Esophagus squamous epithelium (tissue), 5 donors: Measurements from ENCODE around the gene NCBP2L. TPM values are rescaled to one million over a fixed set of nuclear protein-coding genes. Genes with fewer than 3 reads are reported as not detected.

Experiments used
- DNase-seq: peaks from one replicate; lab custom pipeline; 2025; lab: John Stamatoyannopoulos, UW
- H3K27ac ChIP-seq, 4 donors: fragments of 200-600 bp; sonication (generic); one replicate each; pipeline ENCODE4 v1.5.1; 2016 to 2019; ENCODE audit warnings: mild to moderate bottlenecking in 1 of 4
- H3K27me3 ChIP-seq, 4 donors: fragments of 200-600 bp; sonication (generic); 1 replicate in 3 of 4; 2 replicates in 1 of 4; pipeline versions ENCODE4 v1.5.1 to v1.6.0; 2017 to 2021; ENCODE audit warnings: antibody characterized with exemption in 1 of 4
- H3K36me3 ChIP-seq, 3 donors: fragments of 200-600 bp; sonication (generic); one replicate each; pipeline ENCODE4 v1.5.1; 2016 to 2019
- H3K4me1 ChIP-seq, 3 donors: fragments of 200-600 bp; sonication (generic); one replicate each; pipeline ENCODE4 v1.5.1; 2017 to 2019
- H3K4me3 ChIP-seq, 4 donors: fragments of 200-600 bp; sonication (generic); 1 replicate in 3 of 4; 2 replicates in 1 of 4; pipeline ENCODE4 v1.5.1; 2016 to 2019; ENCODE audit warnings: mild to moderate bottlenecking in 2 of 4, moderate library complexity in 1 of 4
- H3K9me3 ChIP-seq, 3 donors: fragments of 200-600 bp; sonication (generic); one replicate each; pipeline ENCODE4 v1.5.1; 2016 to 2019
- POLR2A ChIP-seq, 4 donors: fragments of 450-650 bp; IDR thresholded peaks; one replicate each; pipeline ENCODE4 v1.6.1; 2017; ENCODE audit warnings: antibody characterized with exemption in 4 of 4, mild to moderate bottlenecking in 4 of 4, moderate library complexity in 3 of 4
- WGBS, 2 donors: methylation state at CpG; one replicate each; pipeline ENCODE4 v1.1.5; 2018; 5-methylcytosine and 5-hydroxymethylcytosine counted together
- intact Hi-C: fragments of 100-400 bp; cut with DNase I; formaldehyde crosslinking; loops from one replicate; pipeline ENCODE4 v1.15.0; 2022
- total RNA-seq, 4 donors: library from RNA; depleted of rRNA; stranded (reverse); fragments of >200 nt; gene quantifications; one replicate each; pipeline ENCODE4 v1.1.0, GENCODE V29; 2016
- TF ChIP-seq, protein P1 (sequence below), 6 experiments: fragments of 450-650 bp in 4 of 6; fragments of 200-600 bp in 2 of 6; sonication (generic) in 2 of 6; IDR thresholded peaks; one replicate each; pipeline ENCODE4 v1.5.1; 2016 to 2019; ENCODE audit warnings: antibody characterized with exemption in 6 of 6, mild to moderate bottlenecking in 4 of 6, moderate library complexity in 4 of 6
- donor health status: DM: yes; HTN: yes; CAD: no.

The NCBP2L gene
- total RNA-seq, 4 donors from 2014 or later, result not detected

DNA sequence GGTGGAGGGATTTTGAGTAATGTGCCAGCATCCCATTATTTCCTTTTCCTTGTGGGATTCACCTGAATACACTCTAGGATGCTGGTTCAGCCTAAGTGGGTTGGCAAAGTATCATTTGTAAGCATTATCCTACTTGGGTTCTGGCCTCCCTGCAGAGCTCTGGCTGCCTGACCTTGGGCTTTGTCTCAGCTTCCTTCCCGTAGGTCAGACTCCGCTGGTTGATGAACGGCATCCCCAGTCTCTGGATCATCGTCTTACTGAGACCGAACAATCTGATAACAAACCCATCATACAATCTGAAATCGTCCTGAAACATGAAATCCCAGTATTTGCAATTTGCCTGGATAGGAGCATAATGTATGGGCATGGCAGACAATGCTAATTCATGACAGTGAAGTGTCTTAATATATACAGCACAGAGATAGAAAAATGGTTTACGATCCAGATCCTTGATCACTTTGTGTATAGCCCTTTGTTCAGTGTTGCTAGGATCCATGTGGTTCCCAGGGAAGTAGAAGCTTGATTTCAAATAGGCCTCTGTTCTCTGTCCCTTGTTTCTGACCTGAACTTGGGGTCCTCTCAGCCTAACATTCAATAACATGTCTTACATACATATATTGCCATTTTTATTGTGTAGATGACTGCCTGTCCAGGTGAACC is 53.7 kb downstream of the NCBP2L start:
- H3K36me3 ChIP-seq, result no peaks in the 10 kb centered on the region
- no peak for DNase-seq
- no peak overlapping the region for H3K4me3 ChIP-seq
- 74 to 92% methylated on average over 6 to 7 of the region's 7 CpGs for WGBS, 2 donors
- intact Hi-C loops, result no loop called here
- H3K4me1 ChIP-seq, result peaks cover 0 to 31% (median 0%) of the 10 kb centered on the region in 3 donors
- no peaks in the 10 kb centered on the region for H3K9me3 ChIP-seq
- H3K27ac ChIP-seq, result no peak overlapping the region
- H3K27me3 ChIP-seq, result peaks cover 0 to 2% (median 0%) of the 10 kb centered on the region in 4 donors
- TF ChIP-seq POLR2A (IDR thresholded peaks at IDR 0.05), result no peak
- TF ChIP-seq, protein P1, sequence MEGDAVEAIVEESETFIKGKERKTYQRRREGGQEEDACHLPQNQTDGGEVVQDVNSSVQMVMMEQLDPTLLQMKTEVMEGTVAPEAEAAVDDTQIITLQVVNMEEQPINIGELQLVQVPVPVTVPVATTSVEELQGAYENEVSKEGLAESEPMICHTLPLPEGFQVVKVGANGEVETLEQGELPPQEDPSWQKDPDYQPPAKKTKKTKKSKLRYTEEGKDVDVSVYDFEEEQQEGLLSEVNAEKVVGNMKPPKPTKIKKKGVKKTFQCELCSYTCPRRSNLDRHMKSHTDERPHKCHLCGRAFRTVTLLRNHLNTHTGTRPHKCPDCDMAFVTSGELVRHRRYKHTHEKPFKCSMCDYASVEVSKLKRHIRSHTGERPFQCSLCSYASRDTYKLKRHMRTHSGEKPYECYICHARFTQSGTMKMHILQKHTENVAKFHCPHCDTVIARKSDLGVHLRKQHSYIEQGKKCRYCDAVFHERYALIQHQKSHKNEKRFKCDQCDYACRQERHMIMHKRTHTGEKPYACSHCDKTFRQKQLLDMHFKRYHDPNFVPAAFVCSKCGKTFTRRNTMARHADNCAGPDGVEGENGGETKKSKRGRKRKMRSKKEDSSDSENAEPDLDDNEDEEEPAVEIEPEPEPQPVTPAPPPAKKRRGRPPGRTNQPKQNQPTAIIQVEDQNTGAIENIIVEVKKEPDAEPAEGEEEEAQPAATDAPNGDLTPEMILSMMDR (IDR thresholded peaks at IDR 0.05), result no peak

DNA sequence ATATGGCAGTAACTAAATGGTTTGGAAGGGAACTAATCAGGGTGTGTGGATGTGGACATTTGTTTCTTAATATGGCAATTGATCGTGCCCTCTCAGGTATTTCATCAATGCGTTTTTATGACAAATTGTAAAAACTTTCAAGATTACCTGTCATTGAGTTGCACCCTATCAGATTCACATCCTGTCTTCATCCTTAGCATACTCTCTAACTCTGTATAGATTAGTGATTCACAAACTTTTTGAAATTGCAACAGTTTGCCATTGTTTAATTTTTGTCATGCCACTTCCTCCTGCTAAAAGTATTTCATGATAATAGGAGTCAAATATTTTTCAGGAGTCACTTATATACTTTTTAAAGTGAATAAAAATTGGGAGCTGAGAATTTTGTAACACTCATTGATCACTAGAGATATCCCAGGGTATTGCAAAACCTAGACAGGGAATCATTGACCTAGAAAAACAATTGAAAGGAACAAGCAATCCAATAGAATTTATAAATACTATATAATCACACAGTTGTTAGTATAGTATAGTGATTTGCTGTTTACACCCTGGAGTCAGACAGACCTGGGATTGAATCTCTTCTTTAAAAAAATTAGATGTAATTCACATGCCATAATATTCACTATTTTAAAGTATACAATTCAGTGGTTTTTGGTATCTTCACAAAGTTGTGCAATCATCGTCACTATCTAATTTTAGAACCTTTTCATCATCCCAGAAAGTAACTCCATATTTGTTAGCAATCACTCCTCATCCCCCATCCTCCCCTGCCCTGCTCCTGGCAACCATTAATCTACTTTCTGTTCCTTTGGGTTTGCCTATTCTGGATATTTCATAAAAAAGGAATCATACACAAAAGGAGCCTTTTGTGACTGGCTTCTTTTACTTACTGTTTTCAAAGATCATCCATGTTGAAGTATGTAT is 57.0 kb downstream of the NCBP2L start:
- DNase-seq, result no peak
- no peaks in the 10 kb centered on the region for H3K36me3 ChIP-seq
- H3K4me3 ChIP-seq, result no peak overlapping the region
- no peak overlapping the region for H3K27ac ChIP-seq
- intact Hi-C loops, result no loop called here
- H3K9me3 ChIP-seq, result no peaks in the 10 kb centered on the region
- H3K4me1 ChIP-seq, result peaks cover 0 to 6% (median 0%) of the 10 kb centered on the region in 3 donors
- no peak for TF ChIP-seq POLR2A (IDR thresholded peaks at IDR 0.05)
- TF ChIP-seq, protein P1 (IDR thresholded peaks at IDR 0.05), result no peak
- H3K27me3 ChIP-seq, result no peaks in the 10 kb centered on the region
- 78 to 79% methylated on average over 3 of the region's 3 CpGs for WGBS, 2 donors

DNA sequence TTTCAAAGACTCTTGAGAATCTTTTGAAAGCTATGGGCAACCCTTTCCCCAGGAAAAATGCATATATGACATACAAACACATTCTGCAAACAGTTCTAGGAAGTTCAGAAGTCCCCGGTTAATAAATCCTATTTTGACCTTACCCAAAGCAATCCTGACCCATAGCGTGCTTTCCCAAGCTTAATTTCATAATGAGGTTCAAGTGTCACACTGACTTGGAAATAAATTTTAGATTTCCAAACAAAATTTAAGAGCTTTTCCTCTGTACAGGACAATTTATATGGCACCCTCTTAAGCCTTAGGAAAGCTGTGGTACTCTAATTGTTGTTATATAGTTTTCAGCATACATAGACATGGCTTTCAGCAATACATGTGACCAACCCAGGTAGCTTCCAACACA is 59.4 kb downstream of the NCBP2L start:
- Histone ChIP-seq H3K4me3 (no peak overlapping the region), H3K36me3 (peaks cover 0 to 14% (median 3%) of the 10 kb centered on the region in 3 donors), H3K9me3 (no peaks in the 10 kb centered on the region), H3K27me3 (no peaks in the 10 kb centered on the region), H3K27ac (no peak overlapping the region), H3K4me1 (no peaks in the 10 kb centered on the region)
- intact Hi-C loops, result no loop called here
- WGBS, 2 donors, result 68 to 83% methylated on average over 2 of the region's 2 CpGs
- no peak for DNase-seq
- TF ChIP-seq, protein P1 (IDR thresholded peaks at IDR 0.05), result no peak
- TF ChIP-seq POLR2A (IDR thresholded peaks at IDR 0.05), result no peak

DNA sequence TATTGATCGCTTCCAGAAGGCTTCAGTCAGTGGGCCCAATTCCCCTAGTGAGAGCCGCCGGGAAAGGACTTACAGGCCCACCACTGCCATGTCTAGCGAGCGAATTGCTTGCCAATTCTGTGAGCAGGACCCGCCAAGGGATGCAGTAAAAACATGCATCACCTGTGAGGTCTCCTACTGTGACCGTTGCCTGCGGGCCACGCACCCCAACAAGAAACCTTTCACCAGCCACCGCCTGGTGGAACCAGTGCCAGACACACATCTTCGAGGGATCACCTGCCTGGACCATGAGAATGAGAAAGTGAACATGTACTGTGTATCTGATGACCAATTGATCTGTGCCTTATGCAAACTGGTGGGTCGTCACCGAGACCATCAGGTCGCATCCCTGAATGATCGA is 63.4 kb downstream of the NCBP2L start:
- 83 to 90% methylated on average over 5 to 9 of the region's 15 CpGs for WGBS, 2 donors

More for the DNA sequence above, 63.4 kb downstream of the NCBP2L start:
- Histone ChIP-seq H3K27me3 (no peaks in the 10 kb centered on the region), H3K27ac (no peak overlapping the region), H3K4me3 (no peak overlapping the region), H3K9me3 (no peaks in the 10 kb centered on the region), H3K36me3 (peaks cover 0 to 14% (median 3%) of the 10 kb centered on the region in 3 donors), H3K4me1 (no peaks in the 10 kb centered on the region)
- DNase-seq, result no peak
- TF ChIP-seq, protein P1 (IDR thresholded peaks at IDR 0.05), result no peak
- TF ChIP-seq POLR2A (IDR thresholded peaks at IDR 0.05), result no peak
- intact Hi-C loops, result no loop called here
